ENCODE measurements around the gene THSD7A.

- TF ChIP-seq CTCF (optimal IDR thresholded peaks at IDR 0.05 in 1 of 3, IDR thresholded peaks at IDR 0.05 in 1 of 3, conservative IDR thresholded peaks at IDR 0.05 in 1 of 3; ENCODE audit: extremely low read depth in 1 of 3, insufficient read depth in 2 of 3, low read length in 3 of 3): no peak
- TF ChIP-seq EZH2 (IDR thresholded peaks at IDR 0.05; ENCODE audit: low read length): no peak
Measured at GRCh38 chr7:11424006-11424405, 408.0 kb downstream of the THSD7A start.

Measured in keratinocyte (primary cell).